GM12875 (cell line): ENCODE measurements around the gene FAM135A.
"Not testable (repeated sequence)": the region's sequence is repeated elsewhere in the genome, so short reads cannot be mapped to it uniquely, and the experiment has no call there.

Source experiments
- H3K4me3 ChIP-seq: one replicate; pipeline ENCODE4 v1.5.1; 2011; ENCODE audit warnings: low read depth, low read length, control low read depth
- CTCF ChIP-seq: IDR thresholded peaks from 2 replicates; pipeline ENCODE4 v1.5.1; 2011; ENCODE audit warnings: low read depth, mild to moderate bottlenecking, control low read depth, inconsistent platforms, low read length, moderate library complexity, borderline replicate concordance; ENCODE audit not compliant: insufficient read depth

The FAM135A gene

GRCh38 chr6:70474751-70475150 is 61.4 kb downstream of the FAM135A start:
- TF ChIP-seq CTCF: no peak
- H3K4me3 ChIP-seq: no peak overlapping the region

- TF ChIP-seq CTCF: no peak
- H3K4me3 ChIP-seq: no peak overlapping the region
These were observed 65.9 kb downstream of the FAM135A start for GRCh38 chr6:70479236-70479635.

- not testable (repeated sequence) for H3K4me3 ChIP-seq
These were observed 73.3 kb downstream of the FAM135A start for GRCh38 chr6:70486638-70487037.

- no peak for TF ChIP-seq CTCF
These were observed 76.1 kb downstream of the FAM135A start for GRCh38 chr6:70489364-70489763.

GRCh38 chr6:70494833-70495232 is 81.5 kb downstream of the FAM135A start:
- TF ChIP-seq CTCF: no peak
- no peak overlapping the region for H3K4me3 ChIP-seq

More at GRCh38 chr6:70489364-70489763, 76.1 kb downstream of the FAM135A start:
- H3K4me3 ChIP-seq: no peak overlapping the region

- not testable (repeated sequence) for H3K4me3 ChIP-seq
These were observed 82.5 kb downstream of the FAM135A start for GRCh38 chr6:70495790-70496189.

GRCh38 chr6:70502484-70502883 is 89.2 kb downstream of the FAM135A start:
- TF ChIP-seq CTCF: no peak
- H3K4me3 ChIP-seq: no peak overlapping the region

GRCh38 chr6:70503813-70504465 is 90.6 kb downstream of the FAM135A start:
- no peak overlapping the region for H3K4me3 ChIP-seq
- no peak for TF ChIP-seq CTCF
